ENCODE data around the gene C3orf49. TPM values are rescaled to one million over a fixed set of nuclear protein-coding genes. Genes with fewer than 3 reads are reported as not detected.
A peak's percentile ranks its signal among the peaks of the same experiment; 100 is the strongest.

The C3orf49 gene
- total RNA-seq, 4 donors from 2014 or later, result not detected

- in situ Hi-C loops (cut with MboI; ENCODE audit: low sequenced_read_pairs in 4 of 4) (no loop called here), intact Hi-C loops (cut with DNase I; ENCODE audit: low total_unique reads) (loop anchor here (2.0 to 10.0 kb wide), 2 partner anchors 50 to 132 kb away; partner anchors contain the start of gene SCAANT1)
- H3K27me3 ChIP-seq, result no peaks in the 10 kb centered on the region
- peak overlapping the region; percentile 75 to 100 (median 99) for H3K4me3 ChIP-seq
- no peak for TF ChIP-seq POLR2A (IDR thresholded peaks at IDR 0.05)
- TF ChIP-seq CTCF (IDR thresholded peaks at IDR 0.05 in 4 of 5, conservative IDR thresholded peaks at IDR 0.05 in 1 of 5), result no peak
- H3K9me3 ChIP-seq, result no peaks in the 10 kb centered on the region
- DNase-seq, result no peak
- peaks cover 10 to 20% of the 10 kb centered on the region in 2 donors for H3K4me1 ChIP-seq
- peak overlapping the region; percentile 89 to 96 (median 94) for H3K27ac ChIP-seq
- no peak for ATAC-seq
- no peaks in the 10 kb centered on the region for H3K36me3 ChIP-seq
Measured at GRCh38 chr3:63862804-63863149, 43.7 kb downstream of the C3orf49 start.

GRCh38 chr3:63863150-63864007 lies 44.3 kb downstream of the C3orf49 start, which contains the start of the genes ATXN7 and THOC7:
TSS of gene ATXN7 (plus strand) at chr3:63863867. CDS start at chr3:63912599, 48,732 bp downstream.
TSS of gene THOC7 (minus strand) at chr3:63863805. CDS start at chr3:63863790, 15 bp downstream.
- Histone ChIP-seq H3K4me3 (peak within 1 kb of the TSS; percentile 90 to 100 (median 99)), H3K36me3 (no peaks in the 10 kb centered on the region), H3K9me3 (no peaks in the 10 kb centered on the region), H3K27ac (peak within 1 kb of the TSS; percentile 89 to 96 (median 94)), H3K27me3 (no peaks in the 10 kb centered on the region), H3K4me1 (peaks cover 8 to 17% of the 10 kb centered on the region in 2 donors)
- peak; percentile 41 to 67 for DNase-seq
- intact Hi-C loops (cut with DNase I; ENCODE audit: low total_unique reads) (loop anchor here (2.0 to 10.0 kb wide), 2 partner anchors 49 to 131 kb away; partner anchors contain the start of gene SCAANT1), in situ Hi-C loops (cut with MboI; ENCODE audit: low sequenced_read_pairs in 4 of 4) (no loop called here)
- peak; percentile 88 to 91 for ATAC-seq
- TF ChIP-seq POLR2A (IDR thresholded peaks at IDR 0.05), result peak; percentile 18 to 40
- no peak for TF ChIP-seq CTCF (IDR thresholded peaks at IDR 0.05 in 4 of 5, conservative IDR thresholded peaks at IDR 0.05 in 1 of 5)

GRCh38 chr3:63864008-63864964 lies 45.2 kb downstream of the C3orf49 start:
- Histone ChIP-seq H3K27ac (peak overlapping the region; percentile 88 to 96 (median 92)), H3K27me3 (no peaks in the 10 kb centered on the region), H3K36me3 (no peaks in the 10 kb centered on the region), H3K9me3 (no peaks in the 10 kb centered on the region), H3K4me1 (peaks cover 8 to 15% of the 10 kb centered on the region in 2 donors), H3K4me3 (peak overlapping the region; percentile 90 to 99 (median 94))
- in situ Hi-C loops (cut with MboI; ENCODE audit: low sequenced_read_pairs in 4 of 4), result no loop called here
- DNase-seq (peak in 1 of 2 donors; percentile 16), ATAC-seq (peak; percentile 47 to 73)
- intact Hi-C loops (cut with DNase I; ENCODE audit: low total_unique reads), result loop anchor here (10.0 kb wide), 1 partner anchor 131 kb away; no protein-coding TSS in a partner anchor
- TF ChIP-seq CTCF (IDR thresholded peaks at IDR 0.05 in 4 of 5, conservative IDR thresholded peaks at IDR 0.05 in 1 of 5) (no peak), POLR2A (IDR thresholded peaks at IDR 0.05) (no peak)

- intact Hi-C loops (cut with DNase I; ENCODE audit: low total_unique reads) (loop anchor here (10.0 kb wide), 1 partner anchor 130 kb away; no protein-coding TSS in a partner anchor), in situ Hi-C loops (cut with MboI; ENCODE audit: low sequenced_read_pairs in 4 of 4) (loop anchor here in 1 of 4 donors (5.0 kb wide), 1 partner anchor 42 kb away; no protein-coding TSS in a partner anchor)
- no peak for DNase-seq
Measured at GRCh38 chr3:63864965-63865327, 45.8 kb downstream of the C3orf49 start.

More at GRCh38 chr3:63864965-63865327, 45.8 kb downstream of the C3orf49 start:
- peaks cover 13 to 16% of the 10 kb centered on the region in 2 donors for H3K4me1 ChIP-seq
- no peaks in the 10 kb centered on the region for H3K36me3 ChIP-seq
- TF ChIP-seq POLR2A (IDR thresholded peaks at IDR 0.05), result no peak
- no peak for TF ChIP-seq CTCF (IDR thresholded peaks at IDR 0.05 in 4 of 5, conservative IDR thresholded peaks at IDR 0.05 in 1 of 5)
- H3K9me3 ChIP-seq, result no peaks in the 10 kb centered on the region
- ATAC-seq, result no peak
- H3K4me3 ChIP-seq, result peak overlapping the region; percentile 90 to 99 (median 94)
- H3K27ac ChIP-seq, result peak overlapping the region; percentile 88 to 96 (median 92)
- no peaks in the 10 kb centered on the region for H3K27me3 ChIP-seq

Data from gastrocnemius medialis (tissue), 4 donors.